DND-41 (cell line): ENCODE results near the gene EMC10.

ENCODE experiments used
- EZH2 ChIP-seq: IDR thresholded peaks from 3 replicates; pipeline ENCODE4 v1.6.1; 2012; ENCODE audit warnings: borderline replicate concordance, low read depth, mild to moderate bottlenecking, moderate library complexity, low read length, inconsistent platforms; ENCODE audit not compliant: severe bottlenecking
- TF ChIP-seq, protein P1 (sequence below): IDR thresholded peaks from 2 replicates; pipeline ENCODE4 v1.5.1; 2012; ENCODE audit warnings: borderline replicate concordance, low read length, moderate library complexity, mild to moderate bottlenecking; ENCODE audit not compliant: poor library complexity, severe bottlenecking; ENCODE audit errors: extremely low read depth

DNA sequence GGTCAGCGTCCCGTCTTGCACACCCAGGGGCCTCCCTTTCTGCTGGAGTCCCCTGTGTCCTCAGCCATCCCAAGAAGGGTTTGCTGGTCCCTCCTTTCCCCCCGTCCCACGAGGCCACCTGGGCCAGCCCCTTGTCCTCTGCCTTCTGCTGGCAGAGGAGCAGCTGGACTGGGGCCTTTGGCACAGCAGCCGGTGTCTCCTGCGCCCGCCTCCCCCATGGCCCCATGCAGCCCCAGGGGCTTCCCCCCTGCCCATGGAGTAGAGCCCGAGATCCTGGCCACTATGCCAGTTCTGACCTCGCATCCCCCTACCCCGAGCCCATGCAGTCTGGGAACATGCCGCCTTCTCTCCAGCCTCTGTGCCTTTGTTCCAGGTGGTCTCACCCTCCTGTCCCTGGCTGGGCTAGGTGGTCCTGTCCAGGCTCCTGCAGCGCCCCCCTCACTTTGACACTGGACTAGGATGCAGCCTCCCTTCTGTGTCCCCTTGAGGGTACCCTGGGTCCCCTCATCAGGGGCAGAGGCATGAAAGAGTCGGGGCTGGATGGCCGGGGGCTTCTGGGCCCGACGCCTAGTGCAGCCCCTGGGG is 6.1 kb downstream of the EMC10 start:
- TF ChIP-seq, protein P1, sequence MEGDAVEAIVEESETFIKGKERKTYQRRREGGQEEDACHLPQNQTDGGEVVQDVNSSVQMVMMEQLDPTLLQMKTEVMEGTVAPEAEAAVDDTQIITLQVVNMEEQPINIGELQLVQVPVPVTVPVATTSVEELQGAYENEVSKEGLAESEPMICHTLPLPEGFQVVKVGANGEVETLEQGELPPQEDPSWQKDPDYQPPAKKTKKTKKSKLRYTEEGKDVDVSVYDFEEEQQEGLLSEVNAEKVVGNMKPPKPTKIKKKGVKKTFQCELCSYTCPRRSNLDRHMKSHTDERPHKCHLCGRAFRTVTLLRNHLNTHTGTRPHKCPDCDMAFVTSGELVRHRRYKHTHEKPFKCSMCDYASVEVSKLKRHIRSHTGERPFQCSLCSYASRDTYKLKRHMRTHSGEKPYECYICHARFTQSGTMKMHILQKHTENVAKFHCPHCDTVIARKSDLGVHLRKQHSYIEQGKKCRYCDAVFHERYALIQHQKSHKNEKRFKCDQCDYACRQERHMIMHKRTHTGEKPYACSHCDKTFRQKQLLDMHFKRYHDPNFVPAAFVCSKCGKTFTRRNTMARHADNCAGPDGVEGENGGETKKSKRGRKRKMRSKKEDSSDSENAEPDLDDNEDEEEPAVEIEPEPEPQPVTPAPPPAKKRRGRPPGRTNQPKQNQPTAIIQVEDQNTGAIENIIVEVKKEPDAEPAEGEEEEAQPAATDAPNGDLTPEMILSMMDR: no peak
- no peak for TF ChIP-seq EZH2
